ENCODE data around the gene PRKCA.

Gene PRKCA

GRCh38 chr17:66835476-66835875 lies 533.1 kb downstream of the PRKCA start:
- Histone ChIP-seq H3K9me3 (ENCODE audit: low read length) (no peaks in the 10 kb centered on the region), H3K9ac (ENCODE audit: low read length) (no peak overlapping the region), H3K27ac (ENCODE audit: low read depth, low read length) (no peak overlapping the region), H3K4me1 (ENCODE audit: insufficient read depth, low read length) (no peaks in the 10 kb centered on the region), H3K27me3 (ENCODE audit: control insufficient read depth in 1 of 2, insufficient read depth in 2 of 2, low read length in 2 of 2) (peaks cover 9 to 41% of the 10 kb centered on the region in 2 donors), H3K4me3 (ENCODE audit: low read depth in 1 of 2, low read length in 2 of 2) (no peak overlapping the region), H3K36me3 (ENCODE audit: insufficient read depth, low read length) (no peaks in the 10 kb centered on the region)

GRCh38 chr17:66836063-66837005 lies 533.9 kb downstream of the PRKCA start:
- no peak overlapping the region for H3K27ac ChIP-seq (ENCODE audit: low read depth, low read length)
- H3K9me3 ChIP-seq (ENCODE audit: low read length), result no peaks in the 10 kb centered on the region
- no peak overlapping the region for H3K9ac ChIP-seq (ENCODE audit: low read length)
- peaks cover 9 to 41% of the 10 kb centered on the region in 2 donors for H3K27me3 ChIP-seq (ENCODE audit: control insufficient read depth in 1 of 2, insufficient read depth in 2 of 2, low read length in 2 of 2)
- no peaks in the 10 kb centered on the region for H3K4me1 ChIP-seq (ENCODE audit: insufficient read depth, low read length)
- no peaks in the 10 kb centered on the region for H3K36me3 ChIP-seq (ENCODE audit: insufficient read depth, low read length)
- no peak overlapping the region for H3K4me3 ChIP-seq (ENCODE audit: low read depth in 1 of 2, low read length in 2 of 2)

- Histone ChIP-seq H3K4me1 (ENCODE audit: insufficient read depth, low read length) (no peaks in the 10 kb centered on the region), H3K36me3 (ENCODE audit: insufficient read depth, low read length) (no peaks in the 10 kb centered on the region), H3K9me3 (ENCODE audit: low read length) (no peaks in the 10 kb centered on the region), H3K4me3 (ENCODE audit: low read depth in 1 of 2, low read length in 2 of 2) (no peak overlapping the region), H3K27ac (ENCODE audit: low read depth, low read length) (no peak overlapping the region), H3K27me3 (ENCODE audit: control insufficient read depth in 1 of 2, insufficient read depth in 2 of 2, low read length in 2 of 2) (peaks cover 9 to 46% of the 10 kb centered on the region in 2 donors), H3K9ac (ENCODE audit: low read length) (no peak overlapping the region)
Observed at GRCh38 chr17:66837226-66837625, 534.8 kb downstream of the PRKCA start.

- no peaks in the 10 kb centered on the region for H3K9me3 ChIP-seq (ENCODE audit: low read length)
- no peaks in the 10 kb centered on the region for H3K4me1 ChIP-seq (ENCODE audit: insufficient read depth, low read length)
- H3K27me3 ChIP-seq (ENCODE audit: control insufficient read depth in 1 of 2, insufficient read depth in 2 of 2, low read length in 2 of 2), result peaks cover 9 to 46% of the 10 kb centered on the region in 2 donors
- no peak overlapping the region for H3K4me3 ChIP-seq (ENCODE audit: low read depth in 1 of 2, low read length in 2 of 2)
- no peaks in the 10 kb centered on the region for H3K36me3 ChIP-seq (ENCODE audit: insufficient read depth, low read length)
- H3K27ac ChIP-seq (ENCODE audit: low read depth, low read length), result no peak overlapping the region
- H3K9ac ChIP-seq (ENCODE audit: low read length), result no peak overlapping the region
Observed at GRCh38 chr17:66837885-66838665, 535.7 kb downstream of the PRKCA start.

GRCh38 chr17:66839616-66840015 lies 537.2 kb downstream of the PRKCA start:
- Histone ChIP-seq H3K4me3 (ENCODE audit: low read depth in 1 of 2, low read length in 2 of 2) (no peak overlapping the region), H3K27me3 (ENCODE audit: control insufficient read depth in 1 of 2, insufficient read depth in 2 of 2, low read length in 2 of 2) (peaks cover 2 to 31% of the 10 kb centered on the region in 2 donors), H3K9me3 (ENCODE audit: low read length) (no peaks in the 10 kb centered on the region), H3K9ac (ENCODE audit: low read length) (no peak overlapping the region), H3K4me1 (ENCODE audit: insufficient read depth, low read length) (no peaks in the 10 kb centered on the region), H3K36me3 (ENCODE audit: insufficient read depth, low read length) (no peaks in the 10 kb centered on the region), H3K27ac (ENCODE audit: low read depth, low read length) (no peak overlapping the region)

- Histone ChIP-seq H3K27ac (ENCODE audit: low read depth, low read length) (no peak overlapping the region), H3K4me1 (ENCODE audit: insufficient read depth, low read length) (no peaks in the 10 kb centered on the region), H3K9ac (ENCODE audit: low read length) (no peak overlapping the region), H3K9me3 (ENCODE audit: low read length) (no peaks in the 10 kb centered on the region), H3K36me3 (ENCODE audit: insufficient read depth, low read length) (no peaks in the 10 kb centered on the region), H3K4me3 (ENCODE audit: low read depth in 1 of 2, low read length in 2 of 2) (no peak overlapping the region), H3K27me3 (ENCODE audit: control insufficient read depth in 1 of 2, insufficient read depth in 2 of 2, low read length in 2 of 2) (peaks cover 0 to 27% of the 10 kb centered on the region in 2 donors)
Observed at GRCh38 chr17:66840061-66840460, 537.6 kb downstream of the PRKCA start.

- H3K36me3 ChIP-seq (ENCODE audit: insufficient read depth, low read length), result no peaks in the 10 kb centered on the region
Observed at GRCh38 chr17:66841328-66841727, 538.9 kb downstream of the PRKCA start.

GRCh38 chr17:66841744-66842143 lies 539.3 kb downstream of the PRKCA start:
- H3K27me3 ChIP-seq (ENCODE audit: control insufficient read depth in 1 of 2, insufficient read depth in 2 of 2, low read length in 2 of 2), result peaks cover 0 to 11% of the 10 kb centered on the region in 2 donors
- no peak overlapping the region for H3K27ac ChIP-seq (ENCODE audit: low read depth, low read length)

More at GRCh38 chr17:66841328-66841727, 538.9 kb downstream of the PRKCA start:
- no peak overlapping the region for H3K9ac ChIP-seq (ENCODE audit: low read length)
- no peak overlapping the region for H3K4me3 ChIP-seq (ENCODE audit: low read depth in 1 of 2, low read length in 2 of 2)
- H3K27me3 ChIP-seq (ENCODE audit: control insufficient read depth in 1 of 2, insufficient read depth in 2 of 2, low read length in 2 of 2), result peaks cover 0 to 14% of the 10 kb centered on the region in 2 donors
- no peaks in the 10 kb centered on the region for H3K4me1 ChIP-seq (ENCODE audit: insufficient read depth, low read length)
- no peak overlapping the region for H3K27ac ChIP-seq (ENCODE audit: low read depth, low read length)
- no peaks in the 10 kb centered on the region for H3K9me3 ChIP-seq (ENCODE audit: low read length)

GRCh38 chr17:66842505-66842904 lies 540.1 kb downstream of the PRKCA start:
- no peak overlapping the region for H3K27ac ChIP-seq (ENCODE audit: low read depth, low read length)
- peaks cover 0 to 11% of the 10 kb centered on the region in 2 donors for H3K27me3 ChIP-seq (ENCODE audit: control insufficient read depth in 1 of 2, insufficient read depth in 2 of 2, low read length in 2 of 2)
- H3K9me3 ChIP-seq (ENCODE audit: low read length), result no peaks in the 10 kb centered on the region
- no peaks in the 10 kb centered on the region for H3K36me3 ChIP-seq (ENCODE audit: insufficient read depth, low read length)
- no peak overlapping the region for H3K4me3 ChIP-seq (ENCODE audit: low read depth in 1 of 2, low read length in 2 of 2)
- H3K9ac ChIP-seq (ENCODE audit: low read length), result no peak overlapping the region
- H3K4me1 ChIP-seq (ENCODE audit: insufficient read depth, low read length), result no peaks in the 10 kb centered on the region

More at GRCh38 chr17:66841744-66842143, 539.3 kb downstream of the PRKCA start:
- Histone ChIP-seq H3K9me3 (ENCODE audit: low read length) (no peaks in the 10 kb centered on the region), H3K36me3 (ENCODE audit: insufficient read depth, low read length) (no peaks in the 10 kb centered on the region), H3K9ac (ENCODE audit: low read length) (no peak overlapping the region), H3K4me3 (ENCODE audit: low read depth in 1 of 2, low read length in 2 of 2) (no peak overlapping the region), H3K4me1 (ENCODE audit: insufficient read depth, low read length) (no peaks in the 10 kb centered on the region)

- no peak overlapping the region for H3K9ac ChIP-seq (ENCODE audit: low read length)
Observed at GRCh38 chr17:66842959-66843358, 540.5 kb downstream of the PRKCA start.

GRCh38 chr17:66843627-66844026 lies 541.2 kb downstream of the PRKCA start:
- Histone ChIP-seq H3K36me3 (ENCODE audit: insufficient read depth, low read length) (no peaks in the 10 kb centered on the region), H3K4me3 (ENCODE audit: low read depth in 1 of 2, low read length in 2 of 2) (no peak overlapping the region), H3K9me3 (ENCODE audit: low read length) (no peaks in the 10 kb centered on the region), H3K9ac (ENCODE audit: low read length) (no peak overlapping the region), H3K4me1 (ENCODE audit: insufficient read depth, low read length) (no peaks in the 10 kb centered on the region), H3K27me3 (ENCODE audit: control insufficient read depth in 1 of 2, insufficient read depth in 2 of 2, low read length in 2 of 2) (peaks cover 0 to 11% of the 10 kb centered on the region in 2 donors), H3K27ac (ENCODE audit: low read depth, low read length) (no peak overlapping the region)

More at GRCh38 chr17:66842959-66843358, 540.5 kb downstream of the PRKCA start:
- H3K9me3 ChIP-seq (ENCODE audit: low read length), result no peaks in the 10 kb centered on the region
- no peaks in the 10 kb centered on the region for H3K36me3 ChIP-seq (ENCODE audit: insufficient read depth, low read length)
- no peak overlapping the region for H3K27ac ChIP-seq (ENCODE audit: low read depth, low read length)
- H3K4me3 ChIP-seq (ENCODE audit: low read depth in 1 of 2, low read length in 2 of 2), result no peak overlapping the region
- no peaks in the 10 kb centered on the region for H3K4me1 ChIP-seq (ENCODE audit: insufficient read depth, low read length)
- peaks cover 0 to 11% of the 10 kb centered on the region in 2 donors for H3K27me3 ChIP-seq (ENCODE audit: control insufficient read depth in 1 of 2, insufficient read depth in 2 of 2, low read length in 2 of 2)
